Measurements from ENCODE around the gene ARHGEF11. TPM values are rescaled to one million over a fixed set of nuclear protein-coding genes. Genes with fewer than 3 reads are reported as not detected.
A peak's percentile ranks its signal among the peaks of the same experiment; 100 is the strongest.

Gene ARHGEF11
- total and polyA plus RNA-seq, 9 of the 15 experiments (the other 6 are each of a cell fraction or from before 2014, with no cell fraction given) = 0.14 to 15.5 (median 9.0) TPM

GRCh38 chr1:156914440-156914856 lies 131.1 kb downstream of the ARHGEF11 start (continued):
- TF ChIP-seq BCLAF1 (IDR thresholded peaks at IDR 0.05; ENCODE audit: borderline replicate concordance in 1 of 2, control insufficient read depth in 1 of 2, low read depth in 2 of 2, low read length in 1 of 2) (no peak), NCOA2 (IDR thresholded peaks at IDR 0.05; ENCODE audit: partially characterized antibody in 2 of 2) (no peak), ZNF324 (CRISPR knock-in tag; IDR thresholded peaks at IDR 0.05) (no peak), NELFE (IDR thresholded peaks at IDR 0.05; ENCODE audit: insufficient read depth, insufficient read length) (no peak), ZNF589 (CRISPR knock-in tag; IDR thresholded peaks at IDR 0.05; ENCODE audit: low read depth) (no peak), PTBP1 (IDR thresholded peaks at IDR 0.05; ENCODE audit: low read depth, low read length) (no peak), ZNF253 (CRISPR knock-in tag; conservative IDR thresholded peaks at IDR 0.05) (no peak), ZNF347 (CRISPR knock-in tag; IDR thresholded peaks at IDR 0.05; ENCODE audit: low read depth) (no peak), TFAP4 (CRISPR knock-in tag; IDR thresholded peaks at IDR 0.05; ENCODE audit: borderline replicate concordance) (peak; percentile 88), TRIM28 (IDR thresholded peaks at IDR 0.05) (no peak), MTF1 (CRISPR knock-in tag; IDR thresholded peaks at IDR 0.05; ENCODE audit: borderline replicate concordance) (no peak), HINFP (tag; conservative IDR thresholded peaks at IDR 0.05; ENCODE audit: low read depth) (no peak), BDP1 (IDR thresholded peaks at IDR 0.05; ENCODE audit: insufficient read depth, insufficient read length) (no peak), RBM22 (IDR thresholded peaks at IDR 0.05; ENCODE audit: low read depth, low read length, poor library complexity, severe bottlenecking) (no peak), ZKSCAN8 (CRISPR knock-in tag; IDR thresholded peaks at IDR 0.05) (no peak), ZNF146 (CRISPR knock-in tag; IDR thresholded peaks at IDR 0.05; ENCODE audit: unreplicated experiment) (no peak), MAFK (IDR thresholded peaks at IDR 0.05; ENCODE audit: low read length) (no peak), KAT7 (CRISPR knock-in tag; IDR thresholded peaks at IDR 0.05; ENCODE audit: borderline replicate concordance) (no peak), HEY1 (CRISPR knock-in tag; IDR thresholded peaks at IDR 0.05; ENCODE audit: borderline replicate concordance) (no peak), ZNF274 (IDR thresholded peaks at IDR 0.05; ENCODE audit: borderline replicate concordance, low read depth, low read length) (no peak), THAP7 (CRISPR knock-in tag; IDR thresholded peaks at IDR 0.05) (no peak), CCAR2 (IDR thresholded peaks at IDR 0.05; ENCODE audit: low read depth, low read length) (no peak), ARHGAP35 (IDR thresholded peaks at IDR 0.05; ENCODE audit: partially characterized antibody) (no peak), EGR1 (conservative IDR thresholded peaks at IDR 0.05) (peak; percentile 76), STAT5B (CRISPR knock-in tag; IDR thresholded peaks at IDR 0.05) (no peak)

All from K562 (cell line).